Kidney (tissue), 14 donors: ENCODE measurements around the gene BSN. TPM values are rescaled to one million over a fixed set of nuclear protein-coding genes. Genes with fewer than 3 reads are reported as not detected.

Experiments
- DNase-seq, 5 donors: peaks; one replicate each; pipeline ENCODE4 v3.0.0-alpha.2; 2013 to 2020
- FAIRE-seq: peaks from 2 replicates; lab custom pipeline; 2012; peaks lifted over from hg19 to GRCh38; lab: Jason Lieb, UNC
- H3K27ac ChIP-seq, 2 donors: one replicate each; pipeline ENCODE4 v1.7.0; 2013; ENCODE audit warnings: low read depth in 2 of 2, low read length in 2 of 2, inconsistent platforms in 1 of 2
- H3K27me3 ChIP-seq: one replicate; pipeline ENCODE4 v1.7.1; 2013; ENCODE audit warnings: low read length, inconsistent platforms; ENCODE audit not compliant: control insufficient read depth, insufficient read depth
- H3K36me3 ChIP-seq, 3 donors: one replicate each; pipeline versions ENCODE4 v1.7.0 to v1.7.1; 2013; ENCODE audit warnings: low read length in 3 of 3, control low read depth in 1 of 3, inconsistent platforms in 1 of 3; ENCODE audit not compliant: insufficient read depth in 3 of 3, control insufficient read depth in 2 of 3
- H3K4me1 ChIP-seq, 3 donors: one replicate each; pipeline versions ENCODE4 v1.7.0 to v1.7.1; 2013; ENCODE audit warnings: low read length in 3 of 3, inconsistent platforms in 1 of 3, low read depth in 1 of 3; ENCODE audit not compliant: control insufficient read depth in 2 of 3, insufficient read depth in 2 of 3
- H3K4me3 ChIP-seq, 3 donors: one replicate each; pipeline versions ENCODE4 v1.7.0 to v1.8.1; 2013; ENCODE audit warnings: low read length in 3 of 3, control low read depth in 1 of 3, inconsistent platforms in 1 of 3
- H3K9ac ChIP-seq, 3 donors: one replicate each; pipeline versions ENCODE4 v1.7.0 to v1.7.1; 2013; ENCODE audit warnings: low read length in 3 of 3, control low read depth in 1 of 3, inconsistent platforms in 1 of 3
- H3K9me3 ChIP-seq, 3 donors: one replicate each; pipeline versions ENCODE4 v1.7.0 to v1.7.1; 2013; ENCODE audit warnings: low read length in 3 of 3, control low read depth in 1 of 3, inconsistent platforms in 1 of 3; ENCODE audit not compliant: control insufficient read depth in 2 of 3, insufficient read depth in 1 of 3
- intact Hi-C: fragments of 100-400 bp; cut with DNase I; formaldehyde crosslinking; loops from one replicate; pipeline ENCODE4 v1.11.1; 2022
- polyA plus RNA-seq: library from polyadenylated mRNA; stranded (reverse); fragments of 350-450 nt; fragmentation: Illumina TruSeq; extraction: RNeasy Lipid Tissue Mini Kit (QIAGEN cat#74804); gene quantifications from one replicate; pipeline ENCODE4 v1.2.3, GENCODE V29; 2014; ENCODE audit warnings: low read depth, low replicate concordance; ENCODE audit not compliant: insufficient read depth
- total RNA-seq: library from RNA; stranded (reverse); fragmentation: NEBNext Ultra II Directional; extraction: Animal tissue kit (Norgen Biotek cat#: 25700); gene quantifications from one replicate; pipeline ENCODE4 v1.2.1, GENCODE V29; 2021
- TF ChIP-seq, protein P1 (sequence below): IDR thresholded peaks from 3 replicates; pipeline ENCODE4 v1.5.1; 2012; ENCODE audit warnings: mild to moderate bottlenecking, moderate library complexity, borderline replicate concordance; ENCODE audit not compliant: insufficient read depth; ENCODE audit errors: extremely low read depth
- donor health status: control.
- donor health status: control.
- donor health status: control.
- donor health status: control.
- donor health status: control.
- donor health status: DM: yes; HTN: yes; CAD: no.
- donor health status: Normal renal cell carcinoma (clear cell type).

The BSN gene
- total and polyA plus RNA-seq, 2 donors from 2014 or later = 0.11 to 1.3 TPM

DNA sequence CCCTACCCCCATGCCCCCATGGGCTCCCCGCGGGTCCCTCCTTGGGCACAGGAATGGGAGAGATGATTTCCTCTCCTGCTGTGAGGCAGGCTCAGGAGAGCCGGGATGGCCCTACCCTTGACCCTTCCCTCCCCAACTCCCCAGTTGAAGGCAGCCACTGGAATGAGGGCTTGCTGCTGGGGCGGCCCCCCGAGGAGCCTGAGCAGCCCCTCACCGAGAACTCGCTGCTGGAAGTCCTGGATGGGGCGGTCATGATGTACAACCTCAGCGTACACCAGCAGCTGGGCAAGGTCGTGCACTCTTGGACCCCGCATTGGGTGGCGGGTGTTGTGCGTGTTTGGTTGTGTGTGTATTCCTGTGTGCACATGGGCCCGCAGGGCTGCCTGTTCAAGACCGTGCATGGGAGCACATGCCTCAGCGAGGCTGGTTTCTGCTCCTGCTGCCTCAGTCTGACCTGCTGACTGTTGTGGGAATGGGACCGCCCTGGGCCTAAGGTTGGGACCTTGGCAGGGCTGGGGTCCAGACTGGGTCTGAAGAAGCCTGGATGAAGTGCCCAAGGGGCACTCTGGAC is 151.2 kb downstream of the BSN start:
- no peak for FAIRE-seq
- H3K27ac ChIP-seq = no peak overlapping the region
- no peaks in the 10 kb centered on the region for H3K4me1 ChIP-seq
- intact Hi-C loops = no loop called here
- no peaks in the 10 kb centered on the region for H3K9me3 ChIP-seq
- H3K9ac ChIP-seq = no peak overlapping the region
- no peak overlapping the region for H3K4me3 ChIP-seq
- peaks cover 0 to 24% (median 13%) of the 10 kb centered on the region in 3 donors for H3K36me3 ChIP-seq
- DNase-seq = no peak
- no peaks in the 10 kb centered on the region for H3K27me3 ChIP-seq
- TF ChIP-seq, protein P1, sequence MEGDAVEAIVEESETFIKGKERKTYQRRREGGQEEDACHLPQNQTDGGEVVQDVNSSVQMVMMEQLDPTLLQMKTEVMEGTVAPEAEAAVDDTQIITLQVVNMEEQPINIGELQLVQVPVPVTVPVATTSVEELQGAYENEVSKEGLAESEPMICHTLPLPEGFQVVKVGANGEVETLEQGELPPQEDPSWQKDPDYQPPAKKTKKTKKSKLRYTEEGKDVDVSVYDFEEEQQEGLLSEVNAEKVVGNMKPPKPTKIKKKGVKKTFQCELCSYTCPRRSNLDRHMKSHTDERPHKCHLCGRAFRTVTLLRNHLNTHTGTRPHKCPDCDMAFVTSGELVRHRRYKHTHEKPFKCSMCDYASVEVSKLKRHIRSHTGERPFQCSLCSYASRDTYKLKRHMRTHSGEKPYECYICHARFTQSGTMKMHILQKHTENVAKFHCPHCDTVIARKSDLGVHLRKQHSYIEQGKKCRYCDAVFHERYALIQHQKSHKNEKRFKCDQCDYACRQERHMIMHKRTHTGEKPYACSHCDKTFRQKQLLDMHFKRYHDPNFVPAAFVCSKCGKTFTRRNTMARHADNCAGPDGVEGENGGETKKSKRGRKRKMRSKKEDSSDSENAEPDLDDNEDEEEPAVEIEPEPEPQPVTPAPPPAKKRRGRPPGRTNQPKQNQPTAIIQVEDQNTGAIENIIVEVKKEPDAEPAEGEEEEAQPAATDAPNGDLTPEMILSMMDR = no peak

DNA sequence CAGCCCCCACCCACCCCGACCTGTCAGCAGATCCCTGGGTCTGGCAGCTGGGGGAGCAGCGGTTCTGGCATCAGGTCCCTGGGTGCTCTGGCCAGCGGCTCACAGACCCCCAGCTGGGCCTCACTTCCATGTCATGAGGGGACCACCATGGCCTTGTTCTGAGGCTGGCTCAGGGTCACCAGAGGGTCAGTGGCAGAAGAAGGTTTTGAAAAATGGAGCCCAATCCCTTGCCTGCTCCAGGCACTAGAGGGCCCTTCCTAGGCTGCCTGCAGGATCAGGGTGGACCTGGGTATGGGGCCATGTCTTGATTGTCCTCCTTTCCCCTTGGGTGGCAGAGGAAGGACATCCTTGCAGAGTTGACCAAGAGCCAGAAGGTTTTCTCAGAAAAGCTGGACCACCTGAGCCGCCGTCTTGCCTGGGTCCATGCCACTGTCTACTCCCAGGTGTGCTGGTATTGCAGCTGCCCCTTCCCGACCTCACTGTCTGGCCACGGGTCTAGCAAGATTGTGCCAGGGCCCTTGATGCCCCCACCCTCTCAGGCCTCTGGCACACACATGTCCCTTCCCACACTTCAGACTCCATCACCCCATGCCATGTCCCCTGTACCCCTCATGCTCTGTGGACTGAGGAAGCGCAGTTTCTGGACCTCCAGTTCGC is 152.3 kb downstream of the BSN start:
- Histone ChIP-seq H3K27ac (no peak overlapping the region), H3K4me3 (no peak overlapping the region), H3K27me3 (no peaks in the 10 kb centered on the region), H3K4me1 (no peaks in the 10 kb centered on the region), H3K9me3 (no peaks in the 10 kb centered on the region), H3K36me3 (peaks cover 0 to 21% (median 6%) of the 10 kb centered on the region in 3 donors), H3K9ac (no peak overlapping the region)
- TF ChIP-seq, protein P1 = no peak
- intact Hi-C loops = no loop called here
- DNase-seq (no peak), FAIRE-seq (no peak)

DNA sequence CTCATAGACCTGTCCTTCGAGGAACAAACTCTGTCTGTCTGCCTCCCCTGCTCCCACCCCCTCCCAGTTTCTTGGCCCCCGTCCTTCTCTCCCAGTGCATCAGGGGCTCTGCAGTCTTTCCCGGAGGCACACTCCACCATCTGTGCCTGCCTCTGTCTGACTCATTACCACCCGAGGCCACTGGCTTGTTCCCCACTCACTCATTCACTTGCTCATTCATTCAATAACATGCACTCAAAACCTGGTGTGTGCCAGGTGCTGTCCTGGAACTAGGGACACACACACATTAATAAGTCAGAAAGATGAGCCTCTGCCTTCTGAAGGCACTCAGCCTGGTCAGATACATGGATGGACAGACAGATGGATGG is 152.8 kb downstream of the BSN start:
- Histone ChIP-seq H3K4me1 (no peaks in the 10 kb centered on the region), H3K9ac (no peak overlapping the region), H3K36me3 (peaks cover 0 to 19% (median 6%) of the 10 kb centered on the region in 3 donors), H3K27ac (no peak overlapping the region), H3K27me3 (no peaks in the 10 kb centered on the region), H3K9me3 (no peaks in the 10 kb centered on the region), H3K4me3 (no peak overlapping the region)
- DNase-seq (no peak), FAIRE-seq (no peak)
- intact Hi-C loops = no loop called here
- TF ChIP-seq, protein P1 = no peak
